ENCODE data around the gene CAMK2A.

GRCh38 chr5:150208187-150209098, 81.1 kb downstream of the CAMK2A start:
- TF ChIP-seq CTCF (optimal IDR thresholded peaks at IDR 0.05 in 1 of 3, IDR thresholded peaks at IDR 0.05 in 1 of 3, conservative IDR thresholded peaks at IDR 0.05 in 1 of 3; ENCODE audit: extremely low read depth in 1 of 3, insufficient read depth in 2 of 3, low read length in 3 of 3) = no peak
- no peak for TF ChIP-seq EZH2 (IDR thresholded peaks at IDR 0.05; ENCODE audit: low read length)
